Esophagus (tissue), 2 donors: ENCODE results near the gene MLYCD. TPM values are rescaled to one million over a fixed set of nuclear protein-coding genes. Genes with fewer than 3 reads are reported as not detected.
"Not testable (repeated sequence)": the region's sequence is repeated elsewhere in the genome, so short reads cannot be mapped to it uniquely, and the experiment has no call there.

Experiments
- H3K27ac ChIP-seq, 2 donors: one replicate each; pipeline ENCODE4 v1.5.1; 2013; ENCODE audit warnings: low read depth in 2 of 2, mild to moderate bottlenecking in 2 of 2, inconsistent platforms in 1 of 2, low read length in 1 of 2, moderate library complexity in 1 of 2
- H3K27me3 ChIP-seq, 2 donors: one replicate each; pipeline ENCODE4 v1.6.1; 2013; ENCODE audit warnings: low read length in 2 of 2, control low read depth in 1 of 2, mild to moderate bottlenecking in 1 of 2; ENCODE audit not compliant: insufficient read depth in 2 of 2, control insufficient read depth in 1 of 2
- H3K36me3 ChIP-seq, 2 donors: one replicate each; pipeline ENCODE4 v1.6.1; 2013; ENCODE audit warnings: low read length in 1 of 2; ENCODE audit not compliant: control insufficient read depth in 2 of 2, insufficient read depth in 2 of 2
- H3K4me1 ChIP-seq, 2 donors: one replicate each; pipeline ENCODE4 v1.6.1; 2013; ENCODE audit warnings: low read length in 1 of 2; ENCODE audit not compliant: control insufficient read depth in 2 of 2, insufficient read depth in 2 of 2
- H3K4me3 ChIP-seq, 2 donors: one replicate each; pipeline ENCODE4 v1.5.1; 2013; ENCODE audit warnings: low read length in 2 of 2, mild to moderate bottlenecking in 2 of 2, low read depth in 1 of 2, moderate library complexity in 1 of 2
- H3K9me3 ChIP-seq, 2 donors: one replicate each; pipeline ENCODE4 v1.6.1; 2013; ENCODE audit warnings: mild to moderate bottlenecking in 2 of 2, low read depth in 1 of 2, low read length in 1 of 2, moderate library complexity in 1 of 2; ENCODE audit not compliant: control insufficient read depth in 2 of 2, insufficient read depth in 1 of 2
- WGBS, 2 donors: extraction: QIAGEN DNeasy Blood & Tissue Kit; methylation state at CpG; one replicate each; pipeline ENCODE4 v1.1.7; 2013; 5-methylcytosine and 5-hydroxymethylcytosine counted together
- polyA plus RNA-seq, 2 donors: library from polyadenylated mRNA; stranded (reverse); fragments of 200-250 nt; gene quantifications; one replicate each; pipeline ENCODE4 v1.2.3, GENCODE V29; 2013
- donor health status: healthy with polysubstance abuse.
- donor health status: Bipolar disorder and iron deficiency.

Gene MLYCD
- polyA plus RNA-seq, 2 donors = 1.6 to 2.4 TPM

- Histone ChIP-seq H3K4me1 (peaks cover 2 to 3% of the 10 kb centered on the region in 2 donors), H3K36me3 (no peaks in the 10 kb centered on the region)
- WGBS, 2 donors = 81 to 86% methylated on average over 18 of the region's 18 CpGs
Measured at GRCh38 chr16:83937922-83938885, 39.3 kb downstream of the MLYCD start.

DNA sequence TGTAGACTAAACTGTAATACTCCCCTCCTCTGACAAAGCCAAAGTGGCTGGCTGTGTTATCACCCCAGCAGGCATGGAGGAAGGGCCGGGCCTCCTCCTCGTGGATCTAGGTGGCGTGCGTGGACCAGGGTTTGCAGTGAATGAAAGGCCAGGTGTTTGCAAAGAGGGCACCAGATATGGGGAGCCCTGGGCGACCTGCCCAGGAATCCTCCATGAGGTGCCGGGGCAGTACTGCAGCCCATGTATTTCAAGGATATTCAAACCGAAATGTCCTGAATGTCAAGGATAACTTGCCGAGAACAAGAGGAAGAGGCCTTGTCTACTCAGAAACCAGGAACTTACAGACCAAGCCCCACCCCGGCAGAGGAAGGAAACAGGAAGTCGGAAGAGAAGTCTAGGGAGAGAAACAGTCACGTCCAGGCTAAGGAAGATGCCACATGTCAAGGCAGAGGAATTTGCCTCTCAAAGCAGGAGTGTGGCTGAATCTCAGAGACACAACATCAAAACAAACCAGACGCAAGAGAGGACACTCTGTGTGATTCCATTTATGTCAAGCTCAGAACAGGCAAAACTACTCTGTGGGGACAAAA is 40.4 kb downstream of the MLYCD start:
- Histone ChIP-seq H3K9me3 (no peaks in the 10 kb centered on the region), H3K4me1 (peaks cover 2 to 3% of the 10 kb centered on the region in 2 donors), H3K27me3 (no peaks in the 10 kb centered on the region), H3K27ac (no peak overlapping the region), H3K4me3 (no peak overlapping the region), H3K36me3 (no peaks in the 10 kb centered on the region)
- WGBS, 2 donors = 75 to 81% methylated on average over 12 of the region's 12 CpGs

More at GRCh38 chr16:83937922-83938885, 39.3 kb downstream of the MLYCD start:
- Histone ChIP-seq H3K9me3 (no peaks in the 10 kb centered on the region), H3K27me3 (no peaks in the 10 kb centered on the region), H3K27ac (no peak overlapping the region), H3K4me3 (no peak overlapping the region)

DNA sequence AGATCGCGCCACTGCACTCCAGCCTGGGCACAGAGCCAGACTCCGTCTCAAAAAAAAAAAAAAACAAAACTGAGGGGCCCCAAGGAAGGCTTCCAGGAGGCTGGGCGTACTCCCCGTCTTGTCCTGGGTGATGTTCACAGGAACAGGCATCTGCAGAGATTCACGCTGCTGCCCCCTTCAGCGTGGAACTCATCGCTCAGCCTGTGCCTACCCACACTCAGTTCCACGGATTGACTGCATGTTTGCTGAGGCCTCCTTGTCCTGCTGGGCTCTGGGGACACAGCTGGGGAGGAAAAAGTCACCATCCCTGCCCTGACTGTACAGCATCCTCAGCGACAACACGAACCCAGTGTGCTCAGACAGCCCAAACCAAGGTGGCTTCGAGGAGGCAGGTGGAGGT is 41.2 kb downstream of the MLYCD start:
- H3K4me1 ChIP-seq = peaks cover 2% of the 10 kb centered on the region in 2 donors
- WGBS, 2 donors = 65 to 75% methylated on average over 10 to 12 of the region's 12 CpGs
- H3K9me3 ChIP-seq = no peaks in the 10 kb centered on the region
- H3K4me3 ChIP-seq = no peak overlapping the region
- no peaks in the 10 kb centered on the region for H3K27me3 ChIP-seq
- H3K27ac ChIP-seq = no peak overlapping the region
- no peaks in the 10 kb centered on the region for H3K36me3 ChIP-seq

DNA sequence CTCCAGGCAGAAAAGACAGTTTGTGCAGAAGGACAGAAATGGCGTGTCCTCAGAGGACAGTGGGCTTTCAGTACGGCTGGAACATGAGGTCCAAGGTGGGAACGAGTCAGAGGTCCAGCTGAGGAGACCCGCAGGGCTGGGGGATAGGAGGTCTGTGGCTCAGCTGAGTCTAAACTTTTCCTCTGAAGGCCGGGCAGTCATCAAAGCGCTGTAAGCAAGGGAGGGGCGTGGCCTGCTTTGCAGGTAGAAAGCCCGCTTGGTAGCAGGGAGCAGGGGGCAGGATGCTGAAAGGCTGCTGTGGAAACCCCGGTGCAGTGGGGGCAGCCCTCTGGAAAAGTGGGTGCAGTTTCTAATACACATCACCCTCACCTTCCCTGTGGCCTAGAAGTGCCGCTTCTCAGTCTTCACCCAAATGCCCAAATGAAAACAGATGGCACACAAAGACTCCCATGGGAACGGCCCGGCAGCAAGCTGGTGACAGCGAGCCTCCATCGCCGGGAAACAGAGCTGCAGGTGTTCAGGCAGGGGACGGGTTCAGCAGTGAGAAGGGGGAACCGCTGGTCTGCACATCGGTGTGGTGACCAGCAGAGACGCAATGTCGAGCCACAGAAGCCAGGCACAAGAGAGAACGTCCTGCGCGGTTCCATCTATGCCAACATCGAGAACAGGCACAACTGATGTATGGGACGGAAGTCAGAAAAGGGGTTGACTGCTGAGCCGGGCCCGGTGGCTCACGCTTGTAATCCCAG is 41.9 kb downstream of the MLYCD start:
- Histone ChIP-seq H3K27ac (no peak overlapping the region), H3K9me3 (no peaks in the 10 kb centered on the region), H3K36me3 (no peaks in the 10 kb centered on the region), H3K4me3 (no peak overlapping the region), H3K4me1 (peaks cover 0 to under 1% of the 10 kb centered on the region in 2 donors), H3K27me3 (no peaks in the 10 kb centered on the region)
- 83 to 84% methylated on average over 28 of the region's 28 CpGs for WGBS, 2 donors

DNA sequence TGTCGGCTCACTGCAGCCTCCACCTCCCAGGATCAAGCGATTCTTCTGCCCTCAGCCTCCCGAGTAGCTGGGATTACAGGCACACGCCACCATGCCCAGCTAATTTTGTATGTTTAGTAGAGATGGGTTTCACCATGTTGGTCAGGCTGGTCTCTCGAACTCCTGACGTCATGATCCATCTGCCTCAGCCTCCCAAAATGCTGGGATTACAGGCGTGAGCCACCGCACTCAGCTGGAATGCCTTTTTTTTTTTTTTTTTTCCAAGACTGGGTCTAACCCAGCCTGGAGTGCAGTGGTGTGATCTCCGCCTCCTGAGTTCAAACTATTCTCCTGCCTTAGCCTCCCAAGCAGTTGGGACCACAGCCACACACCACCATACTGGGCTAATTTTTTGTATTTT is 42.6 kb downstream of the MLYCD start:
- H3K9me3 ChIP-seq, H3K27me3 ChIP-seq, H3K4me3 ChIP-seq, H3K36me3 ChIP-seq, H3K27ac ChIP-seq, H3K4me1 ChIP-seq: not testable (repeated sequence)
- WGBS, 2 donors = 95 to 97% methylated on average over 9 of the region's 9 CpGs

GRCh38 chr16:83942074-83942473 is 43.2 kb downstream of the MLYCD start:
- no peaks in the 10 kb centered on the region for H3K36me3 ChIP-seq
- WGBS, 2 donors = 87 to 90% methylated on average over 14 of the region's 14 CpGs
- no peaks in the 10 kb centered on the region for H3K27me3 ChIP-seq
- H3K4me1 ChIP-seq = peaks cover 0 to 2% of the 10 kb centered on the region in 2 donors
- H3K4me3 ChIP-seq = no peak overlapping the region
- no peaks in the 10 kb centered on the region for H3K9me3 ChIP-seq
- no peak overlapping the region for H3K27ac ChIP-seq

- WGBS, 2 donors = 66 to 73% methylated on average over 11 of the region's 11 CpGs
- Histone ChIP-seq H3K4me3 (no peak overlapping the region), H3K27ac (no peak overlapping the region), H3K36me3 (no peaks in the 10 kb centered on the region), H3K27me3 (no peaks in the 10 kb centered on the region), H3K4me1 (peaks cover 5 to 6% of the 10 kb centered on the region in 2 donors), H3K9me3 (no peaks in the 10 kb centered on the region)
Measured at GRCh38 chr16:83942815-83943515, 44.0 kb downstream of the MLYCD start.

- H3K27me3 ChIP-seq = no peaks in the 10 kb centered on the region
- H3K36me3 ChIP-seq = no peaks in the 10 kb centered on the region
- WGBS, 2 donors = 85 to 87% methylated on average over 10 of the region's 10 CpGs
- H3K4me1 ChIP-seq = peaks cover 5 to 6% of the 10 kb centered on the region in 2 donors
- no peak overlapping the region for H3K27ac ChIP-seq
- H3K9me3 ChIP-seq = no peaks in the 10 kb centered on the region
- no peak overlapping the region for H3K4me3 ChIP-seq
Measured at GRCh38 chr16:83943516-83944050, 44.7 kb downstream of the MLYCD start.

DNA sequence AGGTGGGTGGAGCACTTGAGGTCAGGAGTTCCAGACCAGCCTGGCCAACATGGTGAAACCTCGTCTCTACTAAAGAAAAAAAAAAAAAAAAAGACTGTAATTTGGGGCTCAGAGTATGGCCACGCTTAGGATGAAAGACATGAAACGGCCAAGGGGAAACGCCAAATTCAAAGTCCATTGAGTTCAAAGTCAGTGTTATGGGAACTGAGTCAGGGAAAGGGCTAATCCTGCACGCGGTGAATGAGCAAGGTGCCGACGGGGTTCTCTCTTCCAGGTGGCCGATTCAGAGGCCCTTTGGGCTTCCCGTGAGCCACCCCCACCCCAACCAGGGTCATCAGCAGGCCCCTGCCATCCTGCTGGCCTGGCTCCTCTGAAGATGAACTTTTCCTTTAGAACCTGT is 46.7 kb downstream of the MLYCD start:
- Histone ChIP-seq H3K27ac (no peak overlapping the region), H3K4me1 (peaks cover 6 to 7% of the 10 kb centered on the region in 2 donors), H3K9me3 (no peaks in the 10 kb centered on the region), H3K36me3 (no peaks in the 10 kb centered on the region), H3K4me3 (no peak overlapping the region), H3K27me3 (no peaks in the 10 kb centered on the region)
- 88 to 90% methylated on average over 10 of the region's 10 CpGs for WGBS, 2 donors
